ENCODE results near the gene PTHLH. TPM values are rescaled to one million over a fixed set of nuclear protein-coding genes. Genes with fewer than 3 reads are reported as not detected.
A peak's percentile ranks its signal among the peaks of the same experiment; 100 is the strongest.

Gene PTHLH
- polyA plus RNA-seq, 1 of the 3 experiments (the other 2 are of a cell fraction), result 29.0 TPM

GRCh38 chr12:27966870-27967269 is 5.7 kb downstream of the PTHLH start (continued):
- TF ChIP-seq TEAD4 (IDR thresholded peaks at IDR 0.05; ENCODE audit: borderline replicate concordance, insufficient read depth) (peak; percentile 75), ELF1 (IDR thresholded peaks at IDR 0.05) (no peak), FOXM1 (IDR thresholded peaks at IDR 0.05; ENCODE audit: low read depth) (no peak), EZH2phosphoT487 (IDR thresholded peaks at IDR 0.05; ENCODE audit: borderline replicate concordance, low read depth) (no peak), MEF2A (IDR thresholded peaks at IDR 0.05; ENCODE audit: borderline replicate concordance, low read depth) (no peak), SMC3 (IDR thresholded peaks at IDR 0.05; ENCODE audit: low read depth, low read length) (no peak), POLR2AphosphoS5 (IDR thresholded peaks at IDR 0.05; ENCODE audit: low read depth, low read length) (no peak), EP300 (IDR thresholded peaks at IDR 0.05; ENCODE audit: borderline replicate concordance in 1 of 2, low read depth in 1 of 2, low read length in 1 of 2) (peak in 1 of 2 experiments; percentile 68; a peak in 1 of 4 replicates), GABPA (IDR thresholded peaks at IDR 0.05; ENCODE audit: low read depth) (no peak), GATA2 (CRISPR knock-in tag; IDR thresholded peaks at IDR 0.05) (no peak), FOSL2 (IDR thresholded peaks at IDR 0.05; ENCODE audit: borderline replicate concordance, low read depth) (peak; percentile 97)

- peak overlapping the region; percentile 86; the same call in 1 of the 2 replicates for H3K4me2 ChIP-seq
- WGBS (ENCODE audit: low lambda C conversion rate), result 54% methylated on average over 2 of the region's 2 CpGs
These were observed 6.6 kb downstream of the PTHLH start for GRCh38 chr12:27965966-27966365.

More at GRCh38 chr12:27965966-27966365, 6.6 kb downstream of the PTHLH start:
- H3K4me3 ChIP-seq (ENCODE audit: low read depth in 2 of 2, low read length in 1 of 2), result no peak overlapping the region; a peak in 1 of 4 replicates
- ChIA-PET CTCF (interaction anchor here (0.8 to 0.9 kb wide), 3 partner anchors 102 to 907 kb away, joined by 3 read pairs; no protein-coding TSS in a partner anchor), POLR2A (no interaction called here)
- no peaks in the 10 kb centered on the region for H3K9me2 ChIP-seq
- H3K27ac ChIP-seq (ENCODE audit: low read depth in 2 of 2, low read length in 1 of 2), result peak overlapping the region in 1 of 2 experiments; percentile 98; a peak in 2 of 4 replicates
- no peak for DNase-seq
- peaks cover 0 to 24% of the 10 kb centered on the region in 2 experiments for H3K36me3 ChIP-seq (replicated peaks in 1 of 2; ENCODE audit: control insufficient read depth in 1 of 2, insufficient read depth in 2 of 2, low read length in 1 of 2)
- TF ChIP-seq FOSL2 (IDR thresholded peaks at IDR 0.05; ENCODE audit: borderline replicate concordance, low read depth) (0 out of 2 replicates have a peak, but pooled peaks have one; percentile 26), USF1 (IDR thresholded peaks at IDR 0.05; ENCODE audit: borderline replicate concordance, low read depth) (no peak), TCF12 (IDR thresholded peaks at IDR 0.05) (peak; percentile 35; the same call in 1 of the 2 replicates), PBX3 (IDR thresholded peaks at IDR 0.05) (peak; percentile 40)
- H3K27me3 ChIP-seq (ENCODE audit: insufficient read depth), result no peaks in the 10 kb centered on the region
- H3K4me1 ChIP-seq (ENCODE audit: control insufficient read depth in 1 of 2, insufficient read depth in 2 of 2, low read depth in 1 of 2, low read length in 1 of 2), result peaks cover 5 to 30% of the 10 kb centered on the region in 2 experiments; a peak in 3 of 4 replicates
- H4K20me1 ChIP-seq (ENCODE audit: insufficient read depth), result no peaks in the 10 kb centered on the region
- peak overlapping the region; percentile 91; the same call in 1 of the 2 replicates for H3K9ac ChIP-seq
- H3K9me3 ChIP-seq, result no peaks in the 10 kb centered on the region
- H2AFZ ChIP-seq (ENCODE audit: low read depth), result no peak overlapping the region
- peaks cover 34% of the 10 kb centered on the region for H3K79me2 ChIP-seq (ENCODE audit: insufficient read depth)
- H3F3A ChIP-seq (replicated peaks; ENCODE audit: insufficient read depth), result peaks cover 51% of the 10 kb centered on the region

Data from SK-N-SH (cell line).